Stimulated activated CD4-positive, alpha-beta T cell treated with anti-CD3 and anti-CD28 coated beads, Interleukin-1b, Interleukin-23, amount 100 ng/mL, for 1 hour (primary cell): ENCODE data around the gene SPOCD1.
A peak's percentile ranks its signal among the peaks of the same experiment; 100 is the strongest.

Experiments
- DNase-seq, 2 donors: peaks; one replicate each; pipeline ENCODE4 v3.0.0-alpha.2; 2020; ENCODE audit warnings: low read depth in 2 of 2

SPOCD1 gene

GRCh38 chr1:31771891-31772668 is 43.7 kb downstream of the SPOCD1 start:
- peak in 1 of 2 donors; percentile 16 for DNase-seq

- no peak for DNase-seq
Measured at GRCh38 chr1:31769720-31770390, 46.0 kb downstream of the SPOCD1 start.

GRCh38 chr1:31768939-31769704 is 46.7 kb downstream of the SPOCD1 start:
- DNase-seq = no peak

GRCh38 chr1:31768407-31768907 is 47.4 kb downstream of the SPOCD1 start:
- no peak for DNase-seq

GRCh38 chr1:31767225-31767624 is 48.6 kb downstream of the SPOCD1 start:
- DNase-seq = no peak

GRCh38 chr1:31765516-31765915 is 50.3 kb downstream of the SPOCD1 start:
- DNase-seq = no peak

GRCh38 chr1:31765041-31765467 is 50.8 kb downstream of the SPOCD1 start:
- no peak for DNase-seq

GRCh38 chr1:31764312-31765040 is 51.3 kb downstream of the SPOCD1 start, which contains the start of gene ADGRB2:
TSS of gene ADGRB2 (minus strand) at chr1:31764340. CDS start at chr1:31757221, 7,119 bp downstream.
- no peak for DNase-seq

GRCh38 chr1:31763671-31764311 is 52.0 kb downstream of the SPOCD1 start:
- DNase-seq = no peak

GRCh38 chr1:31762726-31763670 is 52.8 kb downstream of the SPOCD1 start:
- DNase-seq = peak; percentile 37 to 53

- DNase-seq = no peak
Measured at GRCh38 chr1:31762323-31762722, 53.5 kb downstream of the SPOCD1 start.

- no peak for DNase-seq
Measured at GRCh38 chr1:31761883-31762282, 53.9 kb downstream of the SPOCD1 start.

- peak; percentile 31 to 32 for DNase-seq
Measured at GRCh38 chr1:31760471-31761470, 55.1 kb downstream of the SPOCD1 start.

- no peak for DNase-seq
Measured at GRCh38 chr1:31759298-31760023, 56.4 kb downstream of the SPOCD1 start.

GRCh38 chr1:31758823-31759222 is 57.0 kb downstream of the SPOCD1 start:
- no peak for DNase-seq

GRCh38 chr1:31757989-31758388 is 57.8 kb downstream of the SPOCD1 start:
- DNase-seq = no peak

- no peak for DNase-seq
Measured at GRCh38 chr1:31757204-31757679, 58.6 kb downstream of the SPOCD1 start.

- no peak for DNase-seq
Measured at GRCh38 chr1:31756578-31756977, 59.2 kb downstream of the SPOCD1 start.
